Colonic mucosa (tissue), 4 donors: ENCODE measurements around the gene AGBL4. TPM values are rescaled to one million over a fixed set of nuclear protein-coding genes. Genes with fewer than 3 reads are reported as not detected.

Source experiments
- DNase-seq: peaks from one replicate; pipeline ENCODE4 v3.0.0-alpha.2; 2020
- H3K27ac ChIP-seq: fragments of 200-600 bp; one replicate; pipeline ENCODE4 v1.8.0; 2021
- H3K27me3 ChIP-seq: fragments of 200-600 bp; one replicate; pipeline ENCODE4 v1.8.0; 2021
- H3K36me3 ChIP-seq: fragments of 200-600 bp; one replicate; pipeline ENCODE4 v1.8.0; 2021
- H3K4me1 ChIP-seq: fragments of 200-600 bp; one replicate; pipeline ENCODE4 v1.8.0; 2021; ENCODE audit warnings: mild to moderate bottlenecking
- H3K4me3 ChIP-seq: fragments of 200-600 bp; one replicate; pipeline ENCODE4 v1.8.0; 2021
- H3K9ac ChIP-seq, 2 donors: one replicate each; pipeline ENCODE4 v1.7.0; 2013; ENCODE audit warnings: control low read depth in 2 of 2, low read depth in 2 of 2, low read length in 2 of 2
- H3K9me3 ChIP-seq: fragments of 200-600 bp; one replicate; pipeline ENCODE4 v1.8.0; 2021
- CTCF ChIP-seq: fragments of 200-600 bp; IDR thresholded peaks from one replicate; pipeline ENCODE4 v1.8.0; 2022; ENCODE audit warnings: antibody characterized with exemption, mild to moderate bottlenecking
- intact Hi-C: fragments of 100-400 bp; cut with DNase I; formaldehyde crosslinking; loops from one replicate; pipeline ENCODE4 v1.14.1; 2022
- total RNA-seq, 2 donors: library from RNA; stranded (reverse); fragmentation: NEBNext Ultra II Directional in 1 of 2; extraction: Animal tissue kit (Norgen Biotek cat#: 25700) in 1 of 2; gene quantifications; one replicate each; pipeline ENCODE4 v1.2.1, GENCODE V29; 2021
- donor health status: healthy.
- donor health status: DM: no; HTN: no; CAD: no.
- donor health status: DM: no; HTN: no; CAD: no.

The AGBL4 gene
- total RNA-seq, 2 donors from 2014 or later: 0.24 to 0.30 TPM

DNA sequence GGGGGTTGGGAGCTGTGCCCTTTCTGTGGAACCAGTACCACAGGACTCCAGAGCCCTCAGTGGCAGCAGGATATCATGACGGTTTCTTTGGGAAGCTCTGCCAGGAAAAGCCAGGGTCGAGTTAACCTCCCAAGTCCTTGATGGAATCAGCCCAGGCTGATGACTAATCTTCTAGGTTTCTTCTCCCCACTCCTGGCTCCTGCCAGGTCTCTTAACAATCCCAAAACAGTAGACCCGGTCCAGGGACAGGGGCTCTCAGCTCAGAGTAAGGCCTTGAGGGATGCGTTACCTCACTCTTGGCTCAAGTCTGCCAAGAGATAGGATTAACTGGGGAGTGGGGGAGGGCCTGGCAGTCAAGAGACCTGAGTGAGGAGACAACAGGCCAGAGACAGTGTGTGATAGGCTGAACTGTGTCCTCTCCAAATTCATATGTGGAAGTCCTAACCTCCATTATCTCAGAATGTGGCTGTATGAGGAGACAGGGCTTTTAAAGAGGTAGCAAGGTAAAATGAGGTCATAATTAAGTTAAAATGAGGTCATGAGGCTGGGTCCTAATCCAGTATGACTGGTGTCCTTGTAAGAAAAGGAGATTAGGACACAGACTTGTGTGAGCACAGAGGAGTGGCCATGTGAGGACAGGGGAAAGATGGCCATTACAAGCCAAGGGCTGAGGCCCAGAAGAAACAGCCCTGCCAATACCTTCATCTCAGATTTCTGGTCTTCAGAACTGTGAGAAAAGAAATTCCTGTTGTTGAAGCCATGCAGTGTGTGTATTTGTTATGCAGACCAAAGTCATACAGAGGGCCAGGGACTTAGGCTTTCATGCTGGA, 1342.1 kb downstream of the AGBL4 start:
- DNase-seq: no peak
- intact Hi-C loops: no loop called here
- Histone ChIP-seq H3K36me3 (no peaks in the 10 kb centered on the region), H3K4me3 (no peak overlapping the region), H3K9me3 (no peaks in the 10 kb centered on the region), H3K4me1 (no peaks in the 10 kb centered on the region), H3K9ac (no peak overlapping the region), H3K27me3 (no peaks in the 10 kb centered on the region), H3K27ac (no peak overlapping the region)
- no peak for TF ChIP-seq CTCF

- H3K4me1 ChIP-seq: no peaks in the 10 kb centered on the region
- H3K4me3 ChIP-seq: no peak overlapping the region
- no peak for TF ChIP-seq CTCF
- H3K36me3 ChIP-seq: no peaks in the 10 kb centered on the region
- DNase-seq: no peak
- no peak overlapping the region for H3K9ac ChIP-seq
- no peaks in the 10 kb centered on the region for H3K9me3 ChIP-seq
- intact Hi-C loops: no loop called here
- no peak overlapping the region for H3K27ac ChIP-seq
- no peaks in the 10 kb centered on the region for H3K27me3 ChIP-seq
These were observed 1343.2 kb downstream of the AGBL4 start for GRCh38 chr1:48680411-48681035.

GRCh38 chr1:48679859-48680258, 1343.9 kb downstream of the AGBL4 start:
- intact Hi-C loops: loop anchor here (5.0 kb wide), 2 partner anchors 137 to 1667 kb away; no protein-coding TSS in a partner anchor
- H3K4me3 ChIP-seq: no peak overlapping the region
- no peaks in the 10 kb centered on the region for H3K9me3 ChIP-seq
- H3K4me1 ChIP-seq: no peaks in the 10 kb centered on the region
- DNase-seq: no peak
- H3K27me3 ChIP-seq: no peaks in the 10 kb centered on the region
- no peaks in the 10 kb centered on the region for H3K36me3 ChIP-seq
- no peak overlapping the region for H3K27ac ChIP-seq
- H3K9ac ChIP-seq: no peak overlapping the region
- no peak for TF ChIP-seq CTCF

DNA sequence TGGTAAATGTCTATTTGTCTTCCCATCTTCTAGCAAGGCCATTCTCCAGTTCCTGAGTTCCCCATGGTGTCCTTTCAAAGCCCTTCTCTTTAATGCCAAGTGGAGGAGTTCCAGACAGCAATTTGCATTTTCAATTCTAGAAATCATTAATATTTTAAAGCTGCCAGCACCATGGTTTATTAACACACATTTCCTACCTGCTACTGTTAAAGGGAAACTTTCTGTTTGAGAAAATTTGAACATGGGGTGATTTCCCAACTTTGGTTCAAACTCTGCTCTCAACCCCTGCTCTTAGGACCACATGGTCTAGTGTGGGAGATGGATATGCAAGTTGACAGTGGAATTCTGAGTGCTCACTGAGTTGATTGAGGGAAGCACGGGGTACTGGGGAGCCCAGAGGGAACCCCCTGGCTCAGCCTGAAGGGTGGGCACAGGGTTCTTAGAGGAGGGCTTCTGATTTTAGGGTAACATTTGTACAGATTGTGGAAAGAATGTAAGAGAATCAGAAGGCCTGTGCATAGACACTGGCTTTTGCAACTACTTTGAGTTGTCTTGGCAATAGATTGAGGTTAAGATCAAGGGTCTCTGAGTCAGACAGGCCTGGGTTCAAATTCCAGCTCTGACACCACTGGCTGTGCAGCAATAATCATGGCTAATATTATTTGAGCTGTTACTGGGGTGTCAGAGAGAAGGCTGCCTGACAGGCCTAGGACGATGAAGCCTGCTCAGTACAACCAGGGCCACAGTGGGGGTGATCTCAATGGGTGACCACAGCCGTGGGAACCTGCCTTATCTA, 1344.8 kb downstream of the AGBL4 start:
- no peaks in the 10 kb centered on the region for H3K36me3 ChIP-seq
- intact Hi-C loops: loop anchor here (5.0 kb wide), 2 partner anchors 138 to 1668 kb away; no protein-coding TSS in a partner anchor
- H3K4me1 ChIP-seq: no peaks in the 10 kb centered on the region
- no peaks in the 10 kb centered on the region for H3K27me3 ChIP-seq
- no peak for TF ChIP-seq CTCF
- no peak overlapping the region for H3K27ac ChIP-seq
- no peak overlapping the region for H3K9ac ChIP-seq
- H3K9me3 ChIP-seq: no peaks in the 10 kb centered on the region
- H3K4me3 ChIP-seq: no peak overlapping the region
- DNase-seq: no peak
